ENCODE measurements around the gene TRMT2A.
A peak's percentile ranks its signal among the peaks of the same experiment; 100 is the strongest.

TRMT2A gene

DNA sequence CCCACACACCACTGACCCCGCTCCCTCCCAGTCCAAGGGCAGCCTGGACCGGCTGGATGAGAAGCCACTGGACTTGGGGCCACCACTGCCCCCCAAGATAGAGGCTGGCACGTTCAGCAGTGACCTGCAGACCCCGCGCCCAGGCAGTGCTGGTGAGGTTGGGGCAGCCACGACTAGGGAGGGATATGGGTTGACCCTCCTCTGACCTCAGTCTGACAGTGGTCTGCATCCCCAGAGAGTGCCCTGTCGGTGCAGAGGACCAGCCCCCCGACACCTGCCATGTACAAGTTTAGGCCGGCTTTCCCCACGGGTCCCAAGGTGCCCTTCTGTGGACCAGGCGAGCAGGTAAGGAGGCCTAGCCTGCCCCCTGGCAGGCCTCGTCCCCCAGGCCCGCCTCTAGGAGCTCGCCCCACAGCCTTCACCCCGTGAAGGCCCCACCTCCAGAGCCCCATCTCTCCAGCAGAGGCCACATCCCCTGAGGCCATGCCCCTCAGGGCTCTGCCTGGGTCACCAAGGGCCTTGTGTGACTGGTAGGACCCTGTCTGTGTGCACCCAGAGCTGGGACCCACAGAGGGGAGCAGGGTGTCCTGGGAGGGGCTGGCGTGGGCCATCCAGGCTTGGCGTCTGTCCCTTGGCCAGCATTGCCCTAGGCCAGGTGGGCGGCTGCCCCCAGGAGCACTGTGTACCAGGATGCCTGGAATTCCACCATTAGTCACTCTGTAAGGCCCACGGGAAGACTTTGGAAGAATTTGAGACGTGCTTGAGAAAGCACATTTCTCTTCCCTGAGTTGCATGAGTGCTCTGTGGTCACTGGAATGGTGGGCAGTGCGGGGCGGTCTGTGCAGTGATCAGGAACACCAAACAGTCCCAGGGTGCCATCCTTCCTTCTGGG lies 24.4 kb upstream of the TRMT2A start:
- no peak for ATAC-seq
- Mint-ChIP-seq H3K9me3 (no peaks in the 10 kb centered on the region), H3K36me3 (peaks cover 38% of the 10 kb centered on the region), H3K4me3 (no peak overlapping the region), H3K27me3 (no peaks in the 10 kb centered on the region), H3K4me1 (peaks cover 18% of the 10 kb centered on the region), H3K27ac (no peak overlapping the region)

DNA sequence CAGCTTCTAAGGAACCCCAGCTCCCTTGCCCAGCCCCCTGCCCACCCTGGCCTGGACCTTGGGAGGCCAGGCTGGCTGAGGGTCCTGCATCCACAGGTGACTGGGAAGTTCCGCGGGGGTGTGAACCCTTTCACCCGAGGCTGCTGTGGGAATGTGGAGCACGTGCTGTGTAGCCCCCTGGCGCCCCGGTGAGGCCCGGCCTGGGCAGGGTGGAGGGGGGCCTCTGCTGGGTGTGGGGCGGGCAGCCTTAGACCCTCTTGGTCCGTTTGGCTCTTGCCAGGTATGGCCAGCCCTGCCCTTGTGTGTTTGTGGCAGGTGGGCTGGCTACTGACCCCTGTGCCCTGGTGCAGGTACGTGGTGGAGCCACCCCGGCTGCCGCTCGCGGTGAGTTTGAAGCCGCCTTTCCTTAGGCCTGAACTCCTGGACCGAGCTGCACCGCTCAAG lies 23.5 kb upstream of the TRMT2A start:
- Mint-ChIP-seq H3K4me1 (peaks cover 21% of the 10 kb centered on the region), H3K4me3 (no peak overlapping the region), H3K9me3 (no peaks in the 10 kb centered on the region), H3K27me3 (no peaks in the 10 kb centered on the region), H3K27ac (no peak overlapping the region), H3K36me3 (peaks cover 37% of the 10 kb centered on the region)
- ATAC-seq: no peak

DNA sequence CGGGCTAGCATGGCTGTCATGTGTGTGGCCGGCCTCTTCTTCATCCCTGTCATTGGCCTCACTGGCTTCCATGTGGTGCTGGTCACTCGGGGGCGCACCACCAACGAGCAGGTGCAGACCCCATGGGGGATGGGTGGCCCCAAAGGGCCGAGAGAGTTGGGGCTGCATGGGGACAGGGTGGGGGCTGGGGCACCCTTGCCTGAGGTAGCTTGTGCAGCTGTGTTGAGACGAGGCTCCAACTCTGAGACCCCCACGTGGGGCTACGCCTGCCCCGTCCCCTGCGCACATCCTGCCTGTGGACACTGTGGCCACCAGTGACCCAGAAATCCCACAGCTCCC lies 23.1 kb upstream of the TRMT2A start:
- no peak for ATAC-seq
- Mint-ChIP-seq H3K27ac (no peak overlapping the region), H3K36me3 (peaks cover 33% of the 10 kb centered on the region), H3K27me3 (no peaks in the 10 kb centered on the region), H3K4me3 (no peak overlapping the region), H3K4me1 (peaks cover 26% of the 10 kb centered on the region), H3K9me3 (no peaks in the 10 kb centered on the region)

DNA sequence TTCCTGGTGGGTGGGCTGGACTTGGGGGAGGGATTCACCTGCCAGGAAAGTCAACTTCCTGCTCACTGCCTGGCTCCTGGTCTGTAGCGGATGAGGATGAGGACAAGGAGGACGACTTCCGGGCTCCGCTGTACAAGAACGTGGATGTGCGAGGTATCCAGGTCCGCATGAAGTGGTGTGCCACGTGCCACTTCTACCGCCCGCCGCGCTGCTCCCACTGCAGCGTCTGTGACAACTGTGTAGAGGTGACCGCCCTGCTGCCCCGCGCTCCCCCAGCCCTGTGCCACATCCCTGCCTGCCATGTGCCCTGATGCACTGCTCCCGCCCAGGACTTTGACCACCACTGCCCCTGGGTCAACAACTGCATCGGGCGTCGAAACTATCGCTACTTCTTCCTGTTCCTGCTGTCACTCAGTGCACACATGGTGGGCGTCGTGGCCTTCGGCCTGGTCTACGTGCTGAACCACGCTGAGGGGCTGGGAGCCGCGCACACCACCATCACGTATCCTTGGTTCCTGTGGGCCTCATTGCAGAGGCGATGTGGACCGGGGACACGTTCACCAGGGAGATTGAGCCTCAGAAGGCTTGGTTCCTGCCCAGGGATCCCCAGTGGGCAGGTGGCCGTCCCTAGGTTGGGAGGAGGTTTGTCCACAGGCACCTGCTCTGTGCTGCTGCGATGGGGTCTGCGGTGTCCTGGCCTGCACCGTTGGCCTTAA lies 22.5 kb upstream of the TRMT2A start:
- no peaks in the 10 kb centered on the region for H3K27me3 Mint-ChIP-seq
- H3K36me3 Mint-ChIP-seq: peaks cover 31% of the 10 kb centered on the region
- H3K4me1 Mint-ChIP-seq: peaks cover 30% of the 10 kb centered on the region
- no peak overlapping the region for H3K4me3 Mint-ChIP-seq
- no peak overlapping the region for H3K27ac Mint-ChIP-seq
- no peaks in the 10 kb centered on the region for H3K9me3 Mint-ChIP-seq
- no peak for ATAC-seq

DNA sequence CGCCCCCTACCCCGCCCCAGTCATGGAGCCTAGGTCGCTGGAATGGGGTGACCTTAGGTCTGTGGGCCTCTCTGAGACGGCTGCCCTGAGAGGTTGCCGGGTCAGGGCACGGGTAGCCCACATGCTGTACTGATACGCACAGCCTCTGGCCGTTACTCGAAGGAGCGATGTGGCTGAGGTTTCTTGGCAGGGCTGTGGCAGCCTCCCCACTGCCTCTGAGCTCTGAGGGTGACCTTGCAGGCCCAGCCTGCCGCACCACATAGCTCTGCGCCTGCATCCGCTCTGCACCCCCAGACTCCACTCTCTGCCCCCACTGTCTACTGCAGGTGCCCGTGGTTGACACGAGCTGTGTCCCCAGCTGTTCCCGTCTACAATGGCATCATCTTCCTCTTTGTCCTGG lies 21.8 kb upstream of the TRMT2A start:
- Mint-ChIP-seq H3K4me1 (peaks cover 37% of the 10 kb centered on the region), H3K36me3 (peaks cover 24% of the 10 kb centered on the region), H3K4me3 (no peak overlapping the region), H3K27ac (no peak overlapping the region), H3K9me3 (no peaks in the 10 kb centered on the region), H3K27me3 (no peaks in the 10 kb centered on the region)
- no peak for ATAC-seq

DNA sequence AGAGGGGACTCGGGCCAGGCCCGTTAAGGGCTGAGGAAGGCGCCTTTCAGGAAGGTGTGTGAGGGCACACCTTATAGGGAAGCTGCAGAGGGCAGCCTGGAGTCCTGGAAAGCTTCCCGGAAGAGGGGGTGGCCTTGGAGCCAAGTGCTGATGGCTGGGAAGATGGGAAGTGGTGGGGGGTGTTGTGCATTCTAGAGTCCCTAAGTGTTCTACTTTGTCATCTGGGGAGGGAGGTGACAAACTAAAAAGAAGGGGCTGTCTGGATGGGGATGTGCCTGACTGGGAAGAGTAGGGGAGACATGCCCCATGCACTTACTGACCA lies 21.4 kb upstream of the TRMT2A start:
- ATAC-seq: no peak
- Mint-ChIP-seq H3K27me3 (no peaks in the 10 kb centered on the region), H3K36me3 (peaks cover 19% of the 10 kb centered on the region), H3K9me3 (no peaks in the 10 kb centered on the region), H3K4me3 (no peak overlapping the region), H3K4me1 (peaks cover 41% of the 10 kb centered on the region), H3K27ac (no peak overlapping the region)

DNA sequence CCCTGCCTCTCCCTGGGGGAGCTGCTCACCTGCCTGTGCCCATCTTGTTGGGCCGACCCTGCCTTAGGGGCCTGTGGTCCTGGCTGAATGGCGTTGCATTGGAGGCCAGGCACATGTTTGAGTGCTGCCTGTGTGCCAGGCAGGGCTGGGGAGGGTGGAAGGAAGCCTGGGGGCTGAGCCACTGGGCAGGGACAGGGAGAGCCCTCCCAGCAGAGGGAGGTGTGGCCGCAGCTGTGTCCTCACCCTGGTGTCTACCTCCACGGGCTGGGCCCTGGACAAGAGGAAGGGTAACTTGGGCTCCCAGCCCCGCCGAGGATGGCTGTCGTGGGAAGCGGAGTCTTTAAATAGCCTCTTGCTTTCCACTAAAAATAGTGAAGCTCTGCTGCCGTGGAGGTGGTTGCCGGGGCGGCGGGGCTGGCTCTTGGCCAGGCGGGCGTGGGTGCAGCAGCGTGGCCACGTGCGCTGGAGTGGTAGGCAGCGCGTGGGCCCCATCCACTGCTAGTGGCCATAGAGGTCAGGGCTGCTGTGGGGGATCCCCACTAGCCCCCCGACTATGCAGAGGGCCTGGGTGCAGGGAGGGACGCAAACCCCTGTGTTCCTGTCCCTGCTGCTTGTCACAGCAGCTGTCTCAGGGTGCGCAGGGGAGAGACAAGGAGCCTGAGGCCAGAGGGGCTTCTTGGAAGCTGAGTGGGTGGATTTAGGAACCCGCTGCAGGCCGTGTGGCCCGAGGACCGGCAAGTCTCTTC lies 20.8 kb upstream of the TRMT2A start:
- H3K36me3 Mint-ChIP-seq: peaks cover 18% of the 10 kb centered on the region
- no peaks in the 10 kb centered on the region for H3K9me3 Mint-ChIP-seq
- H3K4me1 Mint-ChIP-seq: peaks cover 47% of the 10 kb centered on the region
- no peaks in the 10 kb centered on the region for H3K27me3 Mint-ChIP-seq
- ATAC-seq: no peak
- H3K4me3 Mint-ChIP-seq: peak overlapping the region; percentile 14
- peak overlapping the region; percentile 56 for H3K27ac Mint-ChIP-seq

DNA sequence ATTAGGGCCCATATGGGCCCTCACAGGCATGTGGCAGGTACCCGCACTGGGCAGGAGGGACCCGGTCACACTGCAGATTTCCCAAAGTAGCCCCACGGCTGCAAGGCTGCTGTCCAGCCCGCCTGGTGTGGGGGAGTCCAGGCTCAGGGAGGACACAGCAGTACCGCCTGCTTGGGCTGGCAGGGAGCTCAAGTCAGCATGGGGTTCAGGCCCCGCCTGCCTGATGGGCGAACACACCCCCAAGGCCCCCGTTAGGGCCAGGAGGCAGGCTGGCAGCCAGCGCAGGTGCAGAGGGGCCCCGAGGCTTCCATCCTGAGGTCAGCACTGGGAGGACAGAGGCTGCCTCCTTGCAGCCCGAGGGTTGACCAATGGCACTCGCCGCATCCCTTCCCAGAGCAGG lies 20.1 kb upstream of the TRMT2A start:
- H3K4me1 Mint-ChIP-seq: peaks cover 52% of the 10 kb centered on the region
- H3K9me3 Mint-ChIP-seq: no peaks in the 10 kb centered on the region
- no peak for ATAC-seq
- no peaks in the 10 kb centered on the region for H3K27me3 Mint-ChIP-seq
- H3K4me3 Mint-ChIP-seq: no peak overlapping the region
- H3K27ac Mint-ChIP-seq: peak overlapping the region; percentile 56
- peaks cover 18% of the 10 kb centered on the region for H3K36me3 Mint-ChIP-seq

DNA sequence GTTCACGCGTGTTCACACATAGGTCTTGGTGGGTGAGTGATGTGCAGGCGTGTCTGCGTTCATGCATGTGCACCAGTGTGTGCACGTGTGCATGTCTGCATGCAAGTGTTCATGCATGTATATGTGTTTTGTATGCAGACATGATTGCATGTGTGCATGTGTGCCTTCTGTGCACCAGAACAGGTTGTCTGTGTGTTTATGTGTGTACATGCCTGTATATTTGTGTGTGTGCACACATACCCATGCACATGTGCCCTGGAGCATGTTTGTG lies 19.5 kb upstream of the TRMT2A start:
- Mint-ChIP-seq H3K27me3 (no peaks in the 10 kb centered on the region), H3K4me1 (peaks cover 52% of the 10 kb centered on the region), H3K36me3 (peaks cover 18% of the 10 kb centered on the region), H3K4me3 (no peak overlapping the region), H3K27ac (no peak overlapping the region), H3K9me3 (no peaks in the 10 kb centered on the region)
- ATAC-seq: no peak

DNA sequence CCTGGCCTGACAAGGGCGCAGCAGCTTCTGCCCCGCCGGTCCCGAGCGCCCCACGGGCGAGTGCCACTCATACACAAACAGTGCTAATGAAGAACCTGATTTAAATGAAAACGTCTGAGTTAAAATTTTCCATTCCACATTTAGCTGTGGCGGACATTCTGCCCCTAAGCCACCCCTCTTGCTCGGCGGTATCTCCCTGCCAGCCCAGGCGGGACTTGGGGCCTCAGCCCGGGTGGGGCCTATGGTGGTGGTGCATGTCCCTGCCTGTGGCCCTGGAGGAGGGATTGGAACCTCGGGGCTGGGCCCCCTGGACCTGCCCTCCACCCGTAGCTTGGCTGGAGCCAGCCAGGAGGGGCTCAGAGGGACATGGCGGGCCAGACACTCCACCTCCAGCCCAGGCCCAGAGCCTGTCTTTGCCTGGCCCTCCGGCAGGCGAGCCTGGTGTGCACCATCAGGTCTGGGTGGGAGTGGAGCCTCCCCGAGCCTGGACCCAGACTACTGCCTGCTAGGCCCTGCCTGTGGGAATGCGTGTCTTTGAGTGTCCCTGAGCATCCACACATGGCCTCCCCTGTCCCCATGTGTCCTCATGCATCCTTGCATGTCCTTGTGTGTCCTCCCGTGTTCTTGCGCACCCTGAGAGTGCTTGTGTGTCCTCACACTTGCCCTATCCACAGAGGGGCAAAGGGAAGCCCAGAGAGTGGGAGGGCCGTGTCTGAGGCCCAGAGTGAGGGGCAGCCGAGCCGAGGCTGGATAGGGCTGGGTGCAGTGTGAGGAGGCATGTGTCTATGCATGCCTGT lies 19.0 kb upstream of the TRMT2A start:
- Mint-ChIP-seq H3K4me3 (no peak overlapping the region), H3K27ac (peak overlapping the region; percentile 30)

DNA sequence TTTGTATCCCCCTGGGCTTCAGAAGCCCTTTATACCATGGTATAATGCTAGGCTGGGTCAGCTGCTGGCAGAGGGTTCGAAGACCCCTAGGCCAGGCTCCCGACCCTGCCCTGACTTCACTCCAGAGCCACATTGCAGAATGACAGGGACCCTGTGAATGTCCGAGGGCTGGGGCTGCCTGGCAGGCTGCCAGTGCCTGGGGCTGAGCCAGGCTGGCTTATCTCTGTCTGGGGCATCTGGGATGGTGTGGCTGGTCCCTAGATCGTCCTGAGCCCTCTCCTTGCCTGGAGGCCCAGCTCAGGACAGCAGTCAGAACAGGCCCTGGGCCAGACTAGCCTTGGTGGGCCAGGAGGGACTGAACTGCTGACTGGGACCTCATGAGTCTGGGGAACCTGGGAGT lies 18.2 kb upstream of the TRMT2A start:
- Mint-ChIP-seq H3K36me3 (peaks cover 18% of the 10 kb centered on the region), H3K4me3 (no peak overlapping the region), H3K9me3 (no peaks in the 10 kb centered on the region), H3K27ac (peak overlapping the region; percentile 30), H3K27me3 (no peaks in the 10 kb centered on the region), H3K4me1 (peaks cover 57% of the 10 kb centered on the region)
- ATAC-seq: no peak

More for the DNA sequence above, 19.0 kb upstream of the TRMT2A start:
- peaks cover 18% of the 10 kb centered on the region for H3K36me3 Mint-ChIP-seq
- H3K4me1 Mint-ChIP-seq: peaks cover 52% of the 10 kb centered on the region
- H3K27me3 Mint-ChIP-seq: no peaks in the 10 kb centered on the region
- no peaks in the 10 kb centered on the region for H3K9me3 Mint-ChIP-seq
- no peak for ATAC-seq

DNA sequence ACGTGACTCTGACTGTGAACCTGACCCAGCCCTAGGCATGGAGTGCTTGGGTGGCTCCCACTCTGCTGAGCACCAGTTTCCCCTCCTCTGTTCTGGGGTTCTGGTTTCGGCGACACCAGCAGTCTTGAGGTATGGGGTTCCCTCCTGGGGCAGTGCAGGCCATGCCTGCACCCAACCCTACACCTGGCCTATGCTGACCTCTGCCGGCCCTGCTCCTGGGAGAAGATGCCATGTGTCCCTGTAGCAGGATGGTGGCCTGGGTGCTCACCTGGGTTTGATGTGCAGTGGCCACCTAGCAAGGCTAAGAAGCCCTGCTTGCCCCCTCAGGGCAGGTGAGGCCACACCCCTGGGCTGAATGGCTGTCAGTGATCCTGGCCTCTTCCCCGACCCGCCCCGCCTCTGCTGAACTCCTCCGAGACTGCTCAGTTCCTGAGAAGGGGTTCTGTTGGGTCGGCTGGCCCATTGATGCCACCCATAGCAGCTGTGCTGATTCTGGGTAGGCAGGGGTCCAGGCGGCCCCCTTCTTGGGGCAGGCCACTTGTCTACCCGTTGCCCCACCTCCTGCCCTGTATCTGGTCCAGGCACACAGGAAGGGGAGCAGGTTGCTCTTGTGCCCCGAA lies 17.0 kb upstream of the TRMT2A start:
- Mint-ChIP-seq H3K36me3 (peaks cover 5% of the 10 kb centered on the region), H3K4me1 (peaks cover 61% of the 10 kb centered on the region), H3K27ac (peak overlapping the region; percentile 32), H3K9me3 (no peaks in the 10 kb centered on the region), H3K4me3 (peak overlapping the region; percentile 75), H3K27me3 (no peaks in the 10 kb centered on the region)
- ATAC-seq: no peak

DNA sequence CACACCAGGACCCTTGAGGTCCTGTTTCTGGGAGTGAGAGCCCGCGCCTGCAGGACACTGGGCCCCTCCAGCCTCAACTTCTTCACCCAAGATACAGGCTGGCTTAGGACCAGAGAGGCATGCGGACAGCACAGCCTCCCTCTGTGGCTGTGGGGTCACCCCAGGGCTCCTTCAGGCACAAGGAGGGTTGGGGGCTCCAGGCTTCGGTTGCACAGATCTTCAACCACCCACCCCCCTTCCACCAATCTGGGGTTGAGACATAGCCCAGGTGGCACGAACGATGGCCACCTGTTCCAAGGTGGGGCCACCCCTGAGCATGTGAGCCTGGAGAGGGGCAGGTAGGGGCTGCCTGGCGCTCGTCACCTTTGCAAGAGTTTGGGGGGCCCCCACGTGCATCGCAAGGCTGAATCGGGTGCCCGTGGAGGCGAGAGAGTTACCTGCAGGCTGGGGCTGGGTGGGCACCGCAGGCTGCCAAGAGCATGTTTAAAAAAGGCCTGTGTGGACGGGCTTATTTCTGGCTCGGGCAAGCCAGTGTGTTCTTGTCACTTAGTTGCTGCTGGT lies 15.7 kb upstream of the TRMT2A start:
- Mint-ChIP-seq H3K27ac (peak overlapping the region; percentile 35), H3K4me1 (peaks cover 56% of the 10 kb centered on the region), H3K4me3 (peak overlapping the region; percentile 75), H3K36me3 (peaks cover 10% of the 10 kb centered on the region), H3K27me3 (no peaks in the 10 kb centered on the region), H3K9me3 (no peaks in the 10 kb centered on the region)
- no peak for ATAC-seq

DNA sequence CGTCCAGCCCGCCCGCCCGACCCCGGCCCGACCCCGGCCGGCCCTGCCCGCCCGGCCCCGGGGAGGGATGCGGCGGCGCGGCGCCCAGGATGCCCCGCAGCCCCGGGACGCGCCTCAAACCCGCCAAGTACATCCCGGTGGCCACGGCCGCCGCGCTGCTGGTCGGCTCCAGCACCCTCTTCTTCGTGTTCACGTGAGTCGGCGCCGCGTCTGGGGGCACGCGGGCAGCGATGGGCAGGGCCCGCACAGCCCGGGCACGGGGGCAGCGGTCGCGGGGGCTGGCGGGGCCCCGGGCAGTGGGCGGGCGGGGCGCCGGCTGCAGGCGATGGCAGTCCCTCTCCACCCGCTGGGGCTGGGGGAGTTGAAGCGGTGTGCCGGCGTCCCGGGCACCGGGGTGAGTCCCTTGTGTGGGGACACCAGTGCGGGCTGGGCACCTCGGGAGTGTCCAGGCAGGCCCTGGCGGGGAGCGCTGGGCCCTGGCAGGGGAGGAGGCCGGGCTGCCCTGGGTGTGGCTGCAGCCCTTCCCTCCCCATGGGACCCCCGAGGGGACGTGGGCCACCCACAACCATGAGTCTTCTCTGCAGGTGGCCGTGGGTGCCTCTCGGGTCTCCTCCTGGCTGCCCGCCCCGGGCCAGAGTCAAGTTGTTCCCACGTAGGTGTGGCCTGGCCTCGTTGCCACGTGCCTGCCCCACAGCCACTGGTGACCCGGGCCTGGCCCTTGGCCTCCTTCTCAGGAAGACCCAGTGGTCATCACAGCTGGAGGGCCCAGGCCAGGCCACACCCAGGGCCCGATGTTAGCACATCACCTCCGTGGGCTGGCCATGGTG lies 15.0 kb upstream of the TRMT2A start:
- peak; percentile 0 for ATAC-seq

More for the DNA sequence above, 15.0 kb upstream of the TRMT2A start:
- Mint-ChIP-seq H3K27me3 (no peaks in the 10 kb centered on the region), H3K9me3 (no peaks in the 10 kb centered on the region), H3K4me1 (peaks cover 57% of the 10 kb centered on the region), H3K27ac (peak overlapping the region; percentile 35), H3K4me3 (peak overlapping the region; percentile 77), H3K36me3 (peaks cover 17% of the 10 kb centered on the region)

All from stimulated activated memory B cell treated with anti-CD40 and anti-IgM and Interleukin-4, amounts not matched to agents 10 μg/mL and 1 μg/mL and 100 μg/mL, for 72 hours (primary cell).